Anterior cingulate cortex (tissue), 58 donors: Measurements from ENCODE around the gene NEK10.
A peak's percentile ranks its signal among the peaks of the same experiment; 100 is the strongest.
"Not testable (repeated sequence)": the region's sequence is repeated elsewhere in the genome, so short reads cannot be mapped to it uniquely, and the experiment has no call there.

ENCODE experiments used
- DNase-seq, 58 donors: peaks; one replicate each; lab custom pipeline; 2025; lab: John Stamatoyannopoulos, UW

The NEK10 gene

GRCh38 chr3:27319847-27320526 is 49.2 kb downstream of the NEK10 start:
- DNase-seq = no peak

- DNase-seq = no peak
Measured at GRCh38 chr3:27319304-27319703, 49.9 kb downstream of the NEK10 start.

GRCh38 chr3:27317096-27317495 is 52.1 kb downstream of the NEK10 start:
- DNase-seq = no peak

GRCh38 chr3:27315003-27315402 is 54.2 kb downstream of the NEK10 start:
- DNase-seq = no peak

GRCh38 chr3:27312044-27312668 is 57.0 kb downstream of the NEK10 start:
- DNase-seq = peak in 3 of 58 donors; percentile 2 to 36 (median 5)

- no peak for DNase-seq
Measured at GRCh38 chr3:27311400-27311799, 57.8 kb downstream of the NEK10 start.

- no peak for DNase-seq
Measured at GRCh38 chr3:27310688-27311087, 58.5 kb downstream of the NEK10 start.

- no peak for DNase-seq
Measured at GRCh38 chr3:27307566-27307965, 61.6 kb downstream of the NEK10 start.

- no peak for DNase-seq
Measured at GRCh38 chr3:27302891-27303290, 66.3 kb downstream of the NEK10 start.

GRCh38 chr3:27298981-27299380 is 70.2 kb downstream of the NEK10 start:
- DNase-seq = not testable (repeated sequence)

- no peak for DNase-seq
Measured at GRCh38 chr3:27293939-27294338, 75.2 kb downstream of the NEK10 start.

- DNase-seq = no peak
Measured at GRCh38 chr3:27290760-27291159, 78.4 kb downstream of the NEK10 start.

GRCh38 chr3:27289769-27290413 is 79.3 kb downstream of the NEK10 start:
- DNase-seq = no peak

GRCh38 chr3:27287052-27287451 is 82.1 kb downstream of the NEK10 start:
- DNase-seq = no peak

GRCh38 chr3:27286467-27286866 is 82.7 kb downstream of the NEK10 start:
- DNase-seq = not testable (repeated sequence)

- no peak for DNase-seq
Measured at GRCh38 chr3:27285668-27286067, 83.5 kb downstream of the NEK10 start.

GRCh38 chr3:27281671-27282150 is 87.5 kb downstream of the NEK10 start:
- DNase-seq = no peak

GRCh38 chr3:27279123-27279522 is 90.1 kb downstream of the NEK10 start:
- peak in 23 of 58 donors; percentile 1 to 44 (median 11) for DNase-seq

GRCh38 chr3:27278383-27279055 is 90.7 kb downstream of the NEK10 start:
- DNase-seq = no peak

GRCh38 chr3:27275441-27275990 is 93.7 kb downstream of the NEK10 start:
- DNase-seq = no peak

- DNase-seq = no peak
Measured at GRCh38 chr3:27271890-27272289, 97.3 kb downstream of the NEK10 start.
